IMR-90 (cell line): Measurements from ENCODE around the gene ZNF579.

Experiments
- BHLHE40 ChIP-seq: fragments of 150-350 bp; IDR thresholded peaks from 2 replicates; pipeline ENCODE4 v1.6.1; 2016; ENCODE audit warnings: mild to moderate bottlenecking, low read depth, low read length
- CEBPB ChIP-seq: IDR thresholded peaks from 2 replicates; pipeline ENCODE4 v1.6.1; 2012; ENCODE audit warnings: low read depth, low read length, improper control_type of control experiment
- CTCF ChIP-seq: conservative IDR thresholded peaks from 2 replicates; pipeline ENCODE4 v1.5.1; 2012; ENCODE audit warnings: mild to moderate bottlenecking, low read depth, low read length, improper control_type of control experiment
- ELK1 ChIP-seq: fragments of 150-350 bp; IDR thresholded peaks from 2 replicates; pipeline ENCODE4 v1.6.1; 2016; ENCODE audit warnings: low read depth, mild to moderate bottlenecking, low read length, moderate library complexity, borderline replicate concordance
- FOS ChIP-seq: fragments of 150-350 bp; IDR thresholded peaks from 2 replicates; pipeline ENCODE4 v1.6.1; 2016; ENCODE audit warnings: low read depth, low read length
- MXI1 ChIP-seq: IDR thresholded peaks from 2 replicates; pipeline ENCODE4 v1.6.1; 2012; ENCODE audit warnings: low read depth, mild to moderate bottlenecking, low read length, moderate library complexity, borderline replicate concordance
- POLR2A ChIP-seq: IDR thresholded peaks from 2 replicates; pipeline ENCODE4 v1.6.1; 2012; ENCODE audit warnings: mild to moderate bottlenecking, low read depth, low read length
- RCOR1 ChIP-seq: IDR thresholded peaks from 2 replicates; pipeline ENCODE4 v1.6.1; 2012; ENCODE audit warnings: mild to moderate bottlenecking, low read length, improper control_type of control experiment; ENCODE audit not compliant: insufficient replicate concordance
- SMC3 ChIP-seq: fragments of 150-350 bp; IDR thresholded peaks from 2 replicates; pipeline ENCODE4 v1.6.1; 2016; ENCODE audit warnings: low read depth, mild to moderate bottlenecking, antibody characterized with exemption, low read length, moderate library complexity

GRCh38 chr19:55581823-55582223, 1.2 kb upstream of the ZNF579 start:
- TF ChIP-seq POLR2A (no peak), CTCF (no peak), BHLHE40 (no peak), RCOR1 (no peak), MXI1 (no peak), FOS (no peak), CEBPB (no peak), SMC3 (no peak), ELK1 (no peak)
